ENCODE results near the gene SMAD7. TPM values are rescaled to one million over a fixed set of nuclear protein-coding genes. Genes with fewer than 3 reads are reported as not detected.

SMAD7 gene
- total RNA-seq, 1 donor from 2014 or later, result 2.4 TPM

GRCh38 chr18:48932462-48932818, 18.3 kb downstream of the SMAD7 start:
- no peak for DNase-seq (ENCODE audit: low read depth in 2 of 2)

GRCh38 chr18:48931680-48932461, 18.9 kb downstream of the SMAD7 start:
- DNase-seq (ENCODE audit: low read depth in 2 of 2), result no peak

GRCh38 chr18:48930926-48931325, 19.8 kb downstream of the SMAD7 start:
- DNase-seq (ENCODE audit: low read depth in 2 of 2), result no peak

- DNase-seq (ENCODE audit: low read depth in 2 of 2), result no peak
These were observed 20.6 kb downstream of the SMAD7 start for GRCh38 chr18:48929941-48930713.

- DNase-seq (ENCODE audit: low read depth in 2 of 2), result no peak
These were observed 21.6 kb downstream of the SMAD7 start for GRCh38 chr18:48929212-48929612.

- DNase-seq (ENCODE audit: low read depth in 2 of 2), result peak in 1 of 2 donors; percentile 88
These were observed 22.0 kb downstream of the SMAD7 start for GRCh38 chr18:48928787-48929186.

GRCh38 chr18:48927286-48928080, 23.3 kb downstream of the SMAD7 start:
- DNase-seq (ENCODE audit: low read depth in 2 of 2), result no peak

GRCh38 chr18:48926420-48926857, 24.3 kb downstream of the SMAD7 start:
- DNase-seq (ENCODE audit: low read depth in 2 of 2), result no peak

- no peak for DNase-seq (ENCODE audit: low read depth in 2 of 2)
These were observed 25.3 kb downstream of the SMAD7 start for GRCh38 chr18:48925491-48925780.

- DNase-seq (ENCODE audit: low read depth in 2 of 2), result no peak
These were observed 25.9 kb downstream of the SMAD7 start for GRCh38 chr18:48924630-48925490.

- peak in 1 of 2 donors; percentile 55 for DNase-seq (ENCODE audit: low read depth in 2 of 2)
These were observed 26.8 kb downstream of the SMAD7 start for GRCh38 chr18:48923746-48924629.

GRCh38 chr18:48922801-48923730, 27.7 kb downstream of the SMAD7 start:
- peak in 1 of 2 donors; percentile 49 for DNase-seq (ENCODE audit: low read depth in 2 of 2)

GRCh38 chr18:48922226-48922800, 28.5 kb downstream of the SMAD7 start:
- DNase-seq (ENCODE audit: low read depth in 2 of 2), result no peak

- DNase-seq (ENCODE audit: low read depth in 2 of 2), result no peak
These were observed 29.2 kb downstream of the SMAD7 start for GRCh38 chr18:48921305-48922225.

GRCh38 chr18:48920408-48921038, 30.2 kb downstream of the SMAD7 start:
- DNase-seq (ENCODE audit: low read depth in 2 of 2), result no peak

- no peak for DNase-seq (ENCODE audit: low read depth in 2 of 2)
These were observed 31.2 kb downstream of the SMAD7 start for GRCh38 chr18:48919547-48919946.

All from dermis microvascular lymphatic vessel endothelial cell (primary cell).